Liver (tissue), 9 donors: ENCODE data around the gene OR2T1. TPM values are rescaled to one million over a fixed set of nuclear protein-coding genes. Genes with fewer than 3 reads are reported as not detected.

ENCODE experiments used
- DNase-seq: peaks from one replicate; pipeline ENCODE4 v3.0.0-alpha.2; 2017; ENCODE audit warnings: low spot score
- H3K27ac ChIP-seq, 2 donors: one replicate each; pipeline ENCODE4 v1.7.0; 2013; ENCODE audit warnings: inconsistent platforms in 2 of 2, low read length in 2 of 2, control low read depth in 1 of 2, low read depth in 1 of 2, mild to moderate bottlenecking in 1 of 2
- H3K27me3 ChIP-seq, 4 donors: one replicate each; pipeline versions ENCODE4 v1.6.1 to v1.7.0; 2013; ENCODE audit warnings: low read length in 3 of 4, inconsistent platforms in 1 of 4, mild to moderate bottlenecking in 1 of 4, moderate library complexity in 1 of 4; ENCODE audit not compliant: control insufficient read depth in 4 of 4, insufficient read depth in 4 of 4
- H3K36me3 ChIP-seq, 4 donors: one replicate each; pipeline versions ENCODE4 v1.6.1 to v1.7.0; 2013; ENCODE audit warnings: low read length in 3 of 4, mild to moderate bottlenecking in 3 of 4, low read depth in 1 of 4, moderate library complexity in 1 of 4; ENCODE audit not compliant: control insufficient read depth in 4 of 4, insufficient read depth in 3 of 4
- H3K4me1 ChIP-seq, 4 donors: one replicate each; pipeline versions ENCODE4 v1.6.1 to v1.7.0; 2013; ENCODE audit warnings: low read length in 3 of 4, mild to moderate bottlenecking in 3 of 4, moderate library complexity in 1 of 4; ENCODE audit not compliant: control insufficient read depth in 4 of 4, insufficient read depth in 4 of 4
- H3K4me3 ChIP-seq, 3 donors: one replicate each; pipeline versions ENCODE4 v1.6.1 to v1.7.0; 2013; ENCODE audit warnings: low read length in 3 of 3, control low read depth in 1 of 3, low read depth in 1 of 3, mild to moderate bottlenecking in 1 of 3
- H3K9ac ChIP-seq, 2 donors: one replicate each; pipeline ENCODE4 v1.7.0; 2013; ENCODE audit warnings: low read length in 2 of 2, mild to moderate bottlenecking in 2 of 2, moderate library complexity in 2 of 2, control low read depth in 1 of 2, low read depth in 1 of 2
- H3K9me3 ChIP-seq, 4 donors: one replicate each; pipeline versions ENCODE4 v1.6.1 to v1.7.0; 2013; ENCODE audit warnings: low read length in 3 of 4; ENCODE audit not compliant: control insufficient read depth in 4 of 4
- ATF3 ChIP-seq: IDR thresholded peaks from 2 replicates; pipeline ENCODE4 v1.6.1; 2016; ENCODE audit warnings: antibody characterized with exemption
- CTCF ChIP-seq: fragments of 150-350 bp; IDR thresholded peaks from 2 replicates; pipeline ENCODE4 v1.5.1; 2017; ENCODE audit warnings: improper control_type of control experiment, low read depth, low read length; ENCODE audit not compliant: missing input control
- EGR1 ChIP-seq, 2 donors: IDR thresholded peaks; 2 replicates each; pipeline ENCODE4 v1.6.1; 2016 to 2018; ENCODE audit warnings: antibody characterized with exemption in 2 of 2, low read depth in 2 of 2
- FOXA1 ChIP-seq: IDR thresholded peaks from 2 replicates; pipeline ENCODE4 v1.6.1; 2016; ENCODE audit warnings: antibody characterized with exemption
- FOXA2 ChIP-seq: IDR thresholded peaks from 2 replicates; pipeline ENCODE4 v1.6.1; 2016; ENCODE audit warnings: antibody characterized with exemption
- GABPA ChIP-seq, 2 donors: IDR thresholded peaks in 1 of 2; conservative IDR thresholded peaks in 1 of 2; 2 replicates each; pipeline ENCODE4 v1.6.1; 2016; ENCODE audit warnings: antibody characterized with exemption in 2 of 2, mild to moderate bottlenecking in 1 of 2, moderate library complexity in 1 of 2
- HNF4A ChIP-seq, 2 donors: conservative IDR thresholded peaks; 2 replicates each; pipeline ENCODE4 v1.6.1; 2016; ENCODE audit warnings: antibody characterized with exemption in 2 of 2, mild to moderate bottlenecking in 2 of 2
- HNF4G ChIP-seq: IDR thresholded peaks from 2 replicates; pipeline ENCODE4 v1.6.1; 2016; ENCODE audit warnings: antibody characterized with exemption
- JUND ChIP-seq, 2 donors: IDR thresholded peaks; 2 replicates each; pipeline ENCODE4 v1.6.1; 2016; ENCODE audit warnings: antibody characterized with exemption in 2 of 2
- MAX ChIP-seq: IDR thresholded peaks from 2 replicates; pipeline ENCODE4 v1.6.1; 2016; ENCODE audit warnings: antibody characterized with exemption
- NR2F2 ChIP-seq: IDR thresholded peaks from 2 replicates; pipeline ENCODE4 v1.6.1; 2016; ENCODE audit warnings: antibody characterized with exemption
- RAD21 ChIP-seq, 2 donors: IDR thresholded peaks; 2 replicates each; pipeline ENCODE4 v1.6.1; 2016; ENCODE audit warnings: antibody characterized with exemption in 2 of 2, mild to moderate bottlenecking in 2 of 2
- REST ChIP-seq: IDR thresholded peaks from 2 replicates; pipeline ENCODE4 v1.6.1; 2016; ENCODE audit warnings: antibody characterized with exemption, mild to moderate bottlenecking
- RXRA ChIP-seq, 2 donors: IDR thresholded peaks; 2 replicates each; pipeline ENCODE4 v1.6.1; 2017 to 2018; ENCODE audit warnings: antibody characterized with exemption in 2 of 2, mild to moderate bottlenecking in 1 of 2
- SP1 ChIP-seq: IDR thresholded peaks from 2 replicates; pipeline ENCODE4 v1.6.1; 2018; ENCODE audit warnings: antibody characterized with exemption, mild to moderate bottlenecking
- TAF1 ChIP-seq: conservative IDR thresholded peaks from 2 replicates; pipeline ENCODE4 v1.6.1; 2016; ENCODE audit warnings: antibody characterized with exemption, mild to moderate bottlenecking
- YY1 ChIP-seq: IDR thresholded peaks from 2 replicates; pipeline ENCODE4 v1.6.1; 2016; ENCODE audit warnings: antibody characterized with exemption, mild to moderate bottlenecking
- ZBTB33 ChIP-seq: IDR thresholded peaks from 2 replicates; pipeline ENCODE4 v1.6.1; 2016; ENCODE audit warnings: antibody characterized with exemption
- WGBS: extraction: QIAGEN DNeasy Blood & Tissue Kit; methylation state at CpG from one replicate; pipeline ENCODE4 v1.1.7; 2013; 5-methylcytosine and 5-hydroxymethylcytosine counted together
- polyA plus RNA-seq, 2 donors: library from polyadenylated mRNA; stranded (reverse) in 1 of 2; unstranded in 1 of 2; fragments of 200-250 nt in 1 of 2; fragments of >200 nt in 1 of 2; fragmentation: Nextera tagmentation in 1 of 2; extraction: Ambion mirVana in 1 of 2; gene quantifications; one replicate each; pipeline versions ENCODE4 v1.2.1 to v1.2.3, GENCODE V29; 2013 to 2015
- total RNA-seq, 2 donors: library from RNA; depleted of rRNA; stranded (reverse); fragments of >200 nt; gene quantifications; one replicate each; pipeline ENCODE4 v1.2.3, GENCODE V29; 2014
- donor health status: healthy.
- donor health status: healthy.
- donor health status: healthy.
- donor health status: healthy.
- donor health status: healthy.

Gene OR2T1
- total and polyA plus RNA-seq, 4 donors, result not detected

GRCh38 chr1:248416226-248416625 is 13.4 kb downstream of the OR2T1 start:
- Histone ChIP-seq H3K9ac (no peak overlapping the region), H3K27ac (no peak overlapping the region), H3K27me3 (no peaks in the 10 kb centered on the region), H3K4me3 (no peak overlapping the region), H3K4me1 (no peaks in the 10 kb centered on the region), H3K9me3 (peaks cover 0 to 3% (median 0%) of the 10 kb centered on the region in 4 donors), H3K36me3 (no peaks in the 10 kb centered on the region)
- TF ChIP-seq ATF3 (no peak), JUND (IDR thresholded peaks at IDR 0.05) (no peak), CTCF (no peak), HNF4G (no peak), TAF1 (no peak), EGR1 (IDR thresholded peaks at IDR 0.05; ENCODE audit: low read depth in 2 of 2) (no peak), FOXA1 (no peak), RXRA (IDR thresholded peaks at IDR 0.05) (no peak)
- 41% methylated on average over 3 of the region's 3 CpGs for WGBS
- DNase-seq, result no peak

- Histone ChIP-seq H3K36me3 (no peaks in the 10 kb centered on the region), H3K27ac (no peak overlapping the region), H3K4me3 (no peak overlapping the region), H3K9ac (no peak overlapping the region), H3K4me1 (no peaks in the 10 kb centered on the region), H3K27me3 (no peaks in the 10 kb centered on the region), H3K9me3 (no peaks in the 10 kb centered on the region)
- WGBS, result 49% methylated on average over 2 of the region's 2 CpGs
- TF ChIP-seq FOXA1 (no peak), GABPA (IDR thresholded peaks at IDR 0.05 in 1 of 2, conservative IDR thresholded peaks at IDR 0.05 in 1 of 2) (no peak), HNF4A (conservative IDR thresholded peaks at IDR 0.05) (no peak), ATF3 (no peak), NR2F2 (no peak), RXRA (IDR thresholded peaks at IDR 0.05) (no peak), TAF1 (no peak), MAX (no peak), CTCF (no peak), FOXA2 (no peak), ZBTB33 (no peak), YY1 (no peak), REST (no peak), JUND (IDR thresholded peaks at IDR 0.05) (no peak), HNF4G (no peak), RAD21 (IDR thresholded peaks at IDR 0.05) (no peak), SP1 (no peak), EGR1 (IDR thresholded peaks at IDR 0.05; ENCODE audit: low read depth in 2 of 2) (no peak)
- DNase-seq, result no peak
Measured at GRCh38 chr1:248417854-248418253, 15.0 kb downstream of the OR2T1 start.
